ENCODE measurements around the gene FAM222A. TPM values are rescaled to one million over a fixed set of nuclear protein-coding genes. Genes with fewer than 3 reads are reported as not detected.

The FAM222A gene
- total RNA-seq, 4 donors from 2014 or later = 0.34 to 3.5 (median 1.7) TPM; not detected in 1

- Histone ChIP-seq H3K4me3 (no peak overlapping the region), H3K27ac (no peak overlapping the region), H3K4me1 (no peaks in the 10 kb centered on the region), H3K9me3 (no peaks in the 10 kb centered on the region), H3K36me3 (no peaks in the 10 kb centered on the region), H3K27me3 (no peaks in the 10 kb centered on the region)
- intact Hi-C loops (cut with DNase I; ENCODE audit: low total_unique reads) = no loop called here
- TF ChIP-seq POLR2A (IDR thresholded peaks at IDR 0.05) (no peak), CTCF (IDR thresholded peaks at IDR 0.05) (no peak)
- DNase-seq = peak in 1 of 2 donors; percentile 5
Observed at GRCh38 chr12:109732321-109733305, 19.0 kb downstream of the FAM222A start.

- H3K36me3 ChIP-seq = no peaks in the 10 kb centered on the region
- no peaks in the 10 kb centered on the region for H3K4me1 ChIP-seq
- H3K27ac ChIP-seq = no peak overlapping the region
- H3K4me3 ChIP-seq = no peak overlapping the region
- no peaks in the 10 kb centered on the region for H3K27me3 ChIP-seq
- H3K9me3 ChIP-seq = no peaks in the 10 kb centered on the region
- TF ChIP-seq POLR2A (IDR thresholded peaks at IDR 0.05) (no peak), CTCF (IDR thresholded peaks at IDR 0.05) (no peak)
- DNase-seq = peak in 1 of 2 donors; percentile 9
- intact Hi-C loops (cut with DNase I; ENCODE audit: low total_unique reads) = no loop called here
Observed at GRCh38 chr12:109734219-109735000, 20.8 kb downstream of the FAM222A start.

- DNase-seq = peak in 1 of 2 donors; percentile 1
Observed at GRCh38 chr12:109735051-109735521, 21.5 kb downstream of the FAM222A start.

DNA sequence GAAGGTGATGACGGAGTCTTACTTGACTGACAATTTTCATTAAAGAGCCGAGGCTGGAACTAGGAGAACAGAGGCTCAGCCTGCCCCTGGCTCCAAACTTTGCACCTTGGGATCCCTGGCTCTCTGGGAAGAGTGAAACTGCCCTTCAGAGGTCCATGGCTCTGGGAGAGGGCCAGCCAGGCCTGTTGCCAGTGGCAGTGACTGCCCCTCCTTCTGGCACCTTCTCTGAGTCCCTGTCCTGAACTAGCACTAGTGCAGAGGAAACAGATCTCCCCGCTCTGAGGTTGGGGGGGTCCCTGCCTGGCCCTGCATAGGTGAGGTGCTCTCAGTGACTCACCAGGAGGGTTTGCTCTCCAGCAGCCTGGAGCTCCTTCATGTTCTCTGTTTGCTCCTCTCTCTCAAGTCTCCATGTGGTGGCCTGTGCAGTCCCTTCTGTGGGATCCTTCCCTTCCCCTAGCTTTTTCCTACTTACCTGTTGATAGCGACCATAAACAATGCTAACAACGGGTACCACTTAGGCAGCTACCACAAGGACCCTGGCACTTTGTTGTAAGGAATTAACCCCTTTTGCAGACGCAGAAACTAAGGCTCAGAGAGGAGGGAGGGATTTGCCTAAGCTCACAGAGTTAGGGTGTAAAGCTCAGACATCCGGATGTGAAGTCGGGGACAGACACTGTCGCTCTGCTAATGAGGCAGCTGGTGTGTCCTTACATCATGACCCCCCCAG, 22.4 kb downstream of the FAM222A start:
- H3K4me3 ChIP-seq = no peak overlapping the region
- intact Hi-C loops (cut with DNase I; ENCODE audit: low total_unique reads) = no loop called here

More at GRCh38 chr12:109735051-109735521, 21.5 kb downstream of the FAM222A start:
- no peak for TF ChIP-seq CTCF (IDR thresholded peaks at IDR 0.05)
- no peak for TF ChIP-seq POLR2A (IDR thresholded peaks at IDR 0.05)
- intact Hi-C loops (cut with DNase I; ENCODE audit: low total_unique reads) = no loop called here
- Histone ChIP-seq H3K4me3 (no peak overlapping the region), H3K4me1 (no peaks in the 10 kb centered on the region), H3K27ac (no peak overlapping the region), H3K36me3 (no peaks in the 10 kb centered on the region), H3K9me3 (no peaks in the 10 kb centered on the region), H3K27me3 (no peaks in the 10 kb centered on the region)

More for the DNA sequence above, 22.4 kb downstream of the FAM222A start:
- H3K27ac ChIP-seq = no peak overlapping the region
- H3K9me3 ChIP-seq = no peaks in the 10 kb centered on the region
- DNase-seq = peak in 1 of 2 donors; percentile 6
- no peaks in the 10 kb centered on the region for H3K27me3 ChIP-seq
- TF ChIP-seq CTCF (IDR thresholded peaks at IDR 0.05) (no peak), POLR2A (IDR thresholded peaks at IDR 0.05) (no peak)
- no peaks in the 10 kb centered on the region for H3K4me1 ChIP-seq
- no peaks in the 10 kb centered on the region for H3K36me3 ChIP-seq

All from uterus (tissue), 4 donors.